Neutrophil (primary cell): ENCODE data around the gene THOC6.

Source experiments
- H3K27ac ChIP-seq: fragments of 200-600 bp; sonication (generic); 2 replicates; pipeline ENCODE4 v1.5.1; 2016; ENCODE audit warnings: mild to moderate bottlenecking, moderate library complexity
- H3K27me3 ChIP-seq: fragments of 200-600 bp; sonication (generic); 2 replicates; pipeline ENCODE4 v1.6.0; 2016; ENCODE audit warnings: mild to moderate bottlenecking
- H3K36me3 ChIP-seq: fragments of 200-600 bp; sonication (generic); 2 replicates; pipeline ENCODE4 v1.5.1; 2017
- H3K4me1 ChIP-seq, 2 experiments: fragments of 200-600 bp in 1 of 2; sonication (generic) in 1 of 2; 1 replicate in 1 of 2; 2 replicates in 1 of 2; pipeline versions ENCODE4 v1.5.1 to v1.6.1; 2013 to 2016; ENCODE audit warnings: low read depth in 1 of 2, low read length in 1 of 2, mild to moderate bottlenecking in 1 of 2, moderate library complexity in 1 of 2; ENCODE audit not compliant: control insufficient read depth in 1 of 2, insufficient read depth in 1 of 2
- H3K4me3 ChIP-seq, 2 experiments: fragments of 200-600 bp in 1 of 2; sonication (generic) in 1 of 2; 1 replicate in 1 of 2; 2 replicates in 1 of 2; pipeline ENCODE4 v1.5.1; 2013 to 2016; ENCODE audit warnings: low read depth in 1 of 2, low read length in 1 of 2, mild to moderate bottlenecking in 1 of 2, moderate library complexity in 1 of 2
- H3K9me3 ChIP-seq: fragments of 200-600 bp; sonication (generic); 2 replicates; pipeline ENCODE4 v1.5.1; 2016
- TF ChIP-seq, protein P1 (sequence below): fragments of 200-600 bp; sonication (generic); IDR thresholded peaks from 2 replicates; pipeline ENCODE4 v1.5.1; 2016; ENCODE audit warnings: antibody characterized with exemption

THOC6 gene

DNA sequence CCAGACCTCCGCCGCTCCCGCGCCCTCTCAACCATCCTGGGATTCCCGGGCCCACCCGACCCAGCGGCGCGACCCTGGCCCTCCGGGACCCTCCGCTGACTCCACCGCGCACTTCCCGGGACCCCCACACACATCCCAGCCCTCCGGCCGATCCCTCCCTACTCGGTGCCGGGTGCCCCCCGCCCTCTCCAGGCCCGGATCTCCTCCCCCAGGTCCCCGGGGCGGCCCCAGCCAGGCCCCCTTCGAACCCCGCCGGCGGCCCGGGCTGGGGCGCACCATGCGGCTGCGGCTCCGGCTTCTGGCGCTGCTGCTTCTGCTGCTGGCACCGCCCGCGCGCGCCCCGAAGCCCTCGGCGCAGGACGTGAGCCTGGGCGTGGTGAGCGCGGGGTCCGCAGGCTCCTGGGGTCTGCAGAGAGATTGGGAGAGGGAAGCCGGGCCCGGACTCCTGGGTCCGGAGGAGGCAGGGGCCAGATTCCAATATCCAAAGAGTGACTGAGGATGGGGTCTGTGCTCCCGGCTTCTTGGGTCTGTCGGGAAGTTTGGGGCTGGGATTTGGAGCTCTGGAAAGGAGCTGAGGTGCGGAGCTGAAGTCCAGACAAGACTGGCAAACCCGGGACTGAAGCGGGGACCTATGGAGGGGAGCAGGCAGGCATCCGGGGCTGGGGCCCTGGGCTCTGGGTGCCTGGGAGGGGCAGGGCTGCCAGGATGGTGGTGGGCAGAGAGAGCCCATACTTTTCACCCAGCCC is 23.0 kb downstream of the THOC6 start:
- Histone ChIP-seq H3K36me3 (peaks cover 41% of the 10 kb centered on the region), H3K9me3 (no peaks in the 10 kb centered on the region), H3K27me3 (peaks cover 6% of the 10 kb centered on the region), H3K27ac (peak overlapping the region; percentile 94), H3K4me1 (peaks cover 69 to 76% of the 10 kb centered on the region in 2 experiments), H3K4me3 (peak overlapping the region; percentile 99)
- TF ChIP-seq, protein P1, sequence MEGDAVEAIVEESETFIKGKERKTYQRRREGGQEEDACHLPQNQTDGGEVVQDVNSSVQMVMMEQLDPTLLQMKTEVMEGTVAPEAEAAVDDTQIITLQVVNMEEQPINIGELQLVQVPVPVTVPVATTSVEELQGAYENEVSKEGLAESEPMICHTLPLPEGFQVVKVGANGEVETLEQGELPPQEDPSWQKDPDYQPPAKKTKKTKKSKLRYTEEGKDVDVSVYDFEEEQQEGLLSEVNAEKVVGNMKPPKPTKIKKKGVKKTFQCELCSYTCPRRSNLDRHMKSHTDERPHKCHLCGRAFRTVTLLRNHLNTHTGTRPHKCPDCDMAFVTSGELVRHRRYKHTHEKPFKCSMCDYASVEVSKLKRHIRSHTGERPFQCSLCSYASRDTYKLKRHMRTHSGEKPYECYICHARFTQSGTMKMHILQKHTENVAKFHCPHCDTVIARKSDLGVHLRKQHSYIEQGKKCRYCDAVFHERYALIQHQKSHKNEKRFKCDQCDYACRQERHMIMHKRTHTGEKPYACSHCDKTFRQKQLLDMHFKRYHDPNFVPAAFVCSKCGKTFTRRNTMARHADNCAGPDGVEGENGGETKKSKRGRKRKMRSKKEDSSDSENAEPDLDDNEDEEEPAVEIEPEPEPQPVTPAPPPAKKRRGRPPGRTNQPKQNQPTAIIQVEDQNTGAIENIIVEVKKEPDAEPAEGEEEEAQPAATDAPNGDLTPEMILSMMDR: no peak

DNA sequence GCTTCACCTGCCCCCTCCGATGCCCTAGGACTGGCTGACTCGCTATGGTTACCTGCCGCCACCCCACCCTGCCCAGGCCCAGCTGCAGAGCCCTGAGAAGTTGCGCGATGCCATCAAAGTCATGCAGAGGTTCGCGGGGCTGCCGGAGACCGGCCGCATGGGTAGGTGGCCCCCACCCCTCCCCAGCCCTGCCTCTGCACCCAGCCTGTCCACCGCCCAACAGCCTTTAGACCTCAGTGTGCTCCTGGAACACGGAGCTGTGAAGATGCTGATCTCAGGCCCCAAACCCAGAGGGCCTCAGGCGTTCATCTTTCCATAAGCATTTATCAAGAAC is 23.5 kb downstream of the THOC6 start:
- H3K4me3 ChIP-seq: peak overlapping the region; percentile 99
- peak overlapping the region; percentile 94 for H3K27ac ChIP-seq
- H3K4me1 ChIP-seq: peaks cover 73 to 80% of the 10 kb centered on the region in 2 experiments
- TF ChIP-seq, protein P1: no peak
- H3K36me3 ChIP-seq: peaks cover 46% of the 10 kb centered on the region
- peaks cover 6% of the 10 kb centered on the region for H3K27me3 ChIP-seq
- no peaks in the 10 kb centered on the region for H3K9me3 ChIP-seq

DNA sequence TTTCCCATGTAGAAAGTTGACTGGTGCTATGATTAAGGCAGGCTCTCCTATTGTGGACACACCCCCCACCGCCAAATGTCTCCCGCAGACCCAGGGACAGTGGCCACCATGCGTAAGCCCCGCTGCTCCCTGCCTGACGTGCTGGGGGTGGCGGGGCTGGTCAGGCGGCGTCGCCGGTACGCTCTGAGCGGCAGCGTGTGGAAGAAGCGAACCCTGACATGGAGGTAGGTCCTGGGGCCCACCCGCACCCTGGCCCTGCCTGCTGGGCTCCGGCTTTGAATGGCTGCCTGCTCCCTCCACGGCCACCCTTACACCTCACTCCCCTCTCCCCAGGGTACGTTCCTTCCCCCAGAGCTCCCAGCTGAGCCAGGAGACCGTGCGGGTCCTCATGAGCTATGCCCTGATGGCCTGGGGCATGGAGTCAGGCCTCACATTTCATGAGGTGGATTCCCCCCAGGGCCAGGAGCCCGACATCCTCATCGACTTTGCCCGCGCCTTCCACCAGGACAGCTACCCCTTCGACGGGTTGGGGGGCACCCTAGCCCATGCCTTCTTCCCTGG is 26.2 kb downstream of the THOC6 start:
- Histone ChIP-seq H3K4me3 (peak overlapping the region; percentile 99), H3K9me3 (no peaks in the 10 kb centered on the region), H3K4me1 (peaks cover 70 to 80% of the 10 kb centered on the region in 2 experiments), H3K27ac (peak overlapping the region; percentile 94), H3K36me3 (peaks cover 51% of the 10 kb centered on the region), H3K27me3 (no peaks in the 10 kb centered on the region)
- TF ChIP-seq, protein P1: no peak

DNA sequence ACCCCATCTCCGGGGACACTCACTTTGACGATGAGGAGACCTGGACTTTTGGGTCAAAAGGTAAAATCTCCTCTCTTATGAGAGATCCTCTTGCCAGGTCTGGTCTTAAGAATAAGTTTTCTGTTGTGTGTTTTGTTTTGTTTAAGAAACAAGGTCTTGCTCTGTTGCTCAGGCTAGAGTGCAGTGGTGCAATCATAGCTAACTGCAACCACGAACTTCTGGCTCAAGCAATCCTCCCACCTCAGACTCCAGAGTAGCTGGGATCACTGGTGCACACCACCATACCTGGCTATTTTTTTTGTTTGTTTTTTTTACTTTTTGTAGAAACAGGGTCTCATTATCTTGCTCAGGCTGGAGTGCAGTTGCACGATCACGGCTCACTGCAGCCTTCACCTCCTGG is 26.7 kb downstream of the THOC6 start:
- Histone ChIP-seq H3K36me3 (peaks cover 56% of the 10 kb centered on the region), H3K4me1 (peaks cover 71 to 81% of the 10 kb centered on the region in 2 experiments), H3K9me3 (no peaks in the 10 kb centered on the region), H3K27ac (peak overlapping the region; percentile 94), H3K27me3 (no peaks in the 10 kb centered on the region), H3K4me3 (peak overlapping the region; percentile 99)
- TF ChIP-seq, protein P1: no peak

DNA sequence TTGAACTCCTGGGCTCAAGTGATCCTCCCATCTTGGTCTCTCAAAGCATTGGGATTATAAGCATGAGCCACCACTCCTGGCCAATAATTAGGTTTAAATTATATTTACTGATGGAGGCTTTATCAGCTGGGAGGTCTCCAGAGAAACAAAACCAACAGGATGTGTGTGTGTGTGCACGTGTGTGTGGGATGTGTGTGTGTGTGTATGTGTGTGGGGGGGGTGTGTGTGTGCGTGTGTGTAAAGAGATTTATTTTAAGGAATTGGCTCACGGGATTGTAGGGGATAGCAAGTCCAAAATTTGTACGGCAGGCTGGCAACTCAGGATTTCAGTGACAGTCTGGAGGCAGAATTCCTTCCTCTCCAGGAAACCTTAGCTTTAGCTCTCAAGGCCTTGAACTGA is 27.2 kb downstream of the THOC6 start:
- peak overlapping the region; percentile 99 for H3K4me3 ChIP-seq
- TF ChIP-seq, protein P1: no peak
- peaks cover 76 to 86% of the 10 kb centered on the region in 2 experiments for H3K4me1 ChIP-seq
- H3K9me3 ChIP-seq: no peaks in the 10 kb centered on the region
- peaks cover 61% of the 10 kb centered on the region for H3K36me3 ChIP-seq
- H3K27ac ChIP-seq: peak overlapping the region; percentile 94
- no peaks in the 10 kb centered on the region for H3K27me3 ChIP-seq
